GM23248 (cell line): ENCODE data around the gene SCML2.

Experiments
- EZH2 ChIP-seq: fragments of 200-600 bp; sonication (generic); IDR thresholded peaks from 2 replicates; pipeline ENCODE4 v1.6.1; 2018; ENCODE audit warnings: antibody characterized with exemption, mild to moderate bottlenecking; ENCODE audit not compliant: insufficient read depth, poor library complexity, severe bottlenecking
- EZH2phosphoT487 ChIP-seq: fragments of 200-600 bp; sonication (generic); IDR thresholded peaks from 2 replicates; pipeline ENCODE4 v1.6.1; 2018; ENCODE audit warnings: antibody characterized with exemption, moderate library complexity, mild to moderate bottlenecking, low read depth; ENCODE audit not compliant: insufficient read depth

GRCh38 chrX:18348047-18348446 lies 6.4 kb downstream of the SCML2 start:
- TF ChIP-seq EZH2phosphoT487 (no peak), EZH2 (no peak)
